Spleen (tissue), 11 donors: ENCODE results near the gene TOMM40L. TPM values are rescaled to one million over a fixed set of nuclear protein-coding genes. Genes with fewer than 3 reads are reported as not detected.

ENCODE experiments used
- DNase-seq: peaks from one replicate; pipeline ENCODE4 v3.0.0-alpha.2; 2020
- H3K27ac ChIP-seq, 8 donors: fragments of 200-600 bp; sonication (generic) in 7 of 8; 1 replicate in 4 of 8; 2 replicates in 4 of 8; pipeline versions ENCODE4 v1.5.0 to v1.8.0; 2016 to 2021; ENCODE audit warnings: inconsistent platforms in 4 of 8, mild to moderate bottlenecking in 4 of 8, moderate library complexity in 1 of 8
- H3K27me3 ChIP-seq, 7 donors: fragments of 200-600 bp; sonication (generic) in 6 of 7; replicated peaks in 1 of 7; 1 replicate in 4 of 7; 2 replicates in 3 of 7; pipeline versions ENCODE4 v1.5.0 to v1.8.0; 2016 to 2021; ENCODE audit warnings: inconsistent platforms in 3 of 7, mild to moderate bottlenecking in 1 of 7
- H3K36me3 ChIP-seq, 6 donors: fragments of 200-600 bp; sonication (generic) in 5 of 6; 1 replicate in 4 of 6; 2 replicates in 2 of 6; pipeline versions ENCODE4 v1.5.0 to v1.8.0; 2016 to 2021; ENCODE audit warnings: inconsistent platforms in 2 of 6
- H3K4me1 ChIP-seq, 6 donors: fragments of 200-600 bp; sonication (generic) in 5 of 6; 1 replicate in 3 of 6; 2 replicates in 3 of 6; pipeline versions ENCODE4 v1.5.0 to v1.8.0; 2016 to 2021; ENCODE audit warnings: inconsistent platforms in 3 of 6
- H3K4me3 ChIP-seq, 8 donors: fragments of 200-600 bp; sonication (generic) in 7 of 8; 1 replicate in 4 of 8; 2 replicates in 4 of 8; pipeline versions ENCODE4 v1.5.0 to v1.8.0; 2016 to 2021; ENCODE audit warnings: inconsistent platforms in 4 of 8, mild to moderate bottlenecking in 4 of 8, moderate library complexity in 2 of 8
- H3K9me3 ChIP-seq, 8 donors: fragments of 200-600 bp; sonication (generic) in 7 of 8; 1 replicate in 4 of 8; 2 replicates in 4 of 8; pipeline versions ENCODE4 v1.5.0 to v1.8.0; 2016 to 2021; ENCODE audit warnings: inconsistent platforms in 4 of 8
- CTCF ChIP-seq, 11 experiments: fragments of 200-600 bp in 7 of 11; fragments of 450-650 bp in 4 of 11; sonication (generic) in 4 of 11; IDR thresholded peaks in 8 of 11; conservative IDR thresholded peaks in 3 of 11; 1 replicate in 7 of 11; 2 replicates in 4 of 11; pipeline versions ENCODE4 v1.4.0 to v1.8.0; 2016 to 2021; ENCODE audit warnings: antibody characterized with exemption in 11 of 11, inconsistent platforms in 4 of 11, mild to moderate bottlenecking in 1 of 11
- POLR2A ChIP-seq, 3 donors: fragments of 450-650 bp; IDR thresholded peaks; one replicate each; pipeline ENCODE4 v1.5.1; 2017; ENCODE audit warnings: antibody characterized with exemption in 3 of 3, mild to moderate bottlenecking in 1 of 3
- POLR2AphosphoS5 ChIP-seq, 3 donors: sonication (generic); formaldehyde crosslinking; IDR thresholded peaks; one replicate each; pipeline ENCODE4 v1.5.1; 2017; ENCODE audit warnings: antibody characterized with exemption in 3 of 3
- WGBS, 5 donors: extraction: QIAGEN DNeasy Blood & Tissue Kit in 3 of 5; methylation state at CpG; one replicate each; pipeline versions ENCODE4 v1.1.5 to v1.1.7; 2013 to 2018; 5-methylcytosine and 5-hydroxymethylcytosine counted together
- intact Hi-C: fragments of 100-400 bp; cut with DNase I; formaldehyde crosslinking; loops from one replicate; pipeline ENCODE4 v1.15.0; 2023; ENCODE audit warnings: low total_unique reads
- polyA plus RNA-seq, 3 donors: library from polyadenylated mRNA; stranded (reverse); fragments of 200-250 nt; gene quantifications; one replicate each; pipeline ENCODE4 v1.2.1, GENCODE V29; 2013
- total RNA-seq, 7 donors: library from RNA; depleted of rRNA in 3 of 7; stranded (reverse); fragments of >200 nt in 3 of 7; fragmentation: NEBNext Ultra II Directional in 4 of 7; extraction: Animal tissue kit (Norgen Biotek cat#: 25700) in 4 of 7; gene quantifications; one replicate each; pipeline versions ENCODE4 v1.1.0 to v1.2.1, GENCODE V29; 2016 to 2021
- donor health status: healthy with polysubstance abuse.
- donor health status: DM: no; HTN: no; CAD: no; lungs with moderate emphysema.
- donor health status: DM: no; HTN: no; CAD: no.
- donor health status: Bipolar disorder and iron deficiency.
- donor health status: healthy.
- donor health status: DM: no; HTN: no; CAD: no.
- donor health status: DM: yes; HTN: yes; CAD: no.

TOMM40L gene
- total and polyA plus RNA-seq, 10 donors: 6.2 to 15.3 (median 9.5) TPM

GRCh38 chr1:161225178-161225533, 704 bp upstream of the TOMM40L start:
- peaks cover 22 to 42% (median 30%) of the 10 kb centered on the region in 6 donors for H3K4me1 ChIP-seq
- 73 to 85% (median 79%) methylated on average over 7 of the region's 7 CpGs for WGBS, 5 donors
- H3K36me3 ChIP-seq: peaks cover 0 to 27% (median 16%) of the 10 kb centered on the region in 6 donors
- H3K9me3 ChIP-seq: no peaks in the 10 kb centered on the region
- H3K27me3 ChIP-seq: peaks cover 0 to 20% (median 0%) of the 10 kb centered on the region in 7 donors
- peak overlapping the region in 2 of 8 donors; percentile 30 to 69 for H3K4me3 ChIP-seq
- H3K27ac ChIP-seq: peak overlapping the region; percentile 50 to 85 (median 71)
- intact Hi-C loops: loop anchor here (5.0 kb wide), 2 partner anchors 72 to 147 kb away; no protein-coding TSS in a partner anchor
- DNase-seq: peak; percentile 55
- TF ChIP-seq CTCF (IDR thresholded peaks at IDR 0.05 in 8 of 11, conservative IDR thresholded peaks at IDR 0.05 in 3 of 11) (no peak), POLR2AphosphoS5 (IDR thresholded peaks at IDR 0.05) (no peak), POLR2A (IDR thresholded peaks at IDR 0.05) (no peak)

- Histone ChIP-seq H3K4me1 (peaks cover 22 to 42% (median 30%) of the 10 kb centered on the region in 6 donors), H3K4me3 (peak overlapping the region; percentile 42 to 93 (median 68)), H3K27ac (peak overlapping the region in 5 of 8 donors; percentile 69 to 85 (median 79)), H3K9me3 (no peaks in the 10 kb centered on the region), H3K27me3 (peaks cover 0 to 15% (median 0%) of the 10 kb centered on the region in 7 donors), H3K36me3 (peaks cover 0 to 34% (median 18%) of the 10 kb centered on the region in 6 donors)
- intact Hi-C loops: loop anchor here (5.0 kb wide), 2 partner anchors 71 to 146 kb away; no protein-coding TSS in a partner anchor
- peak in 1 of 11 experiments; percentile 3 for TF ChIP-seq CTCF (IDR thresholded peaks at IDR 0.05 in 8 of 11, conservative IDR thresholded peaks at IDR 0.05 in 3 of 11)
- TF ChIP-seq POLR2A (IDR thresholded peaks at IDR 0.05): no peak
- WGBS, 5 donors: 4 to 8% (median 8%) methylated on average over 14 to 15 of the region's 15 CpGs
- DNase-seq: peak; percentile 79
Measured at GRCh38 chr1:161226320-161226711, 456 bp downstream of the TOMM40L start.

- DNase-seq: no peak
- peaks cover 22 to 42% (median 30%) of the 10 kb centered on the region in 6 donors for H3K4me1 ChIP-seq
- peak overlapping the region in 7 of 8 donors; percentile 42 to 93 (median 69) for H3K4me3 ChIP-seq
- H3K27me3 ChIP-seq: peaks cover 0 to 11% (median 0%) of the 10 kb centered on the region in 7 donors
- no peak for TF ChIP-seq CTCF (IDR thresholded peaks at IDR 0.05 in 8 of 11, conservative IDR thresholded peaks at IDR 0.05 in 3 of 11)
- TF ChIP-seq POLR2A (IDR thresholded peaks at IDR 0.05): no peak
- TF ChIP-seq POLR2AphosphoS5 (IDR thresholded peaks at IDR 0.05): no peak
- peak overlapping the region in 3 of 8 donors; percentile 79 to 85 (median 81) for H3K27ac ChIP-seq
- intact Hi-C loops: loop anchor here (5.0 kb wide), 2 partner anchors 71 to 146 kb away; no protein-coding TSS in a partner anchor
- no peaks in the 10 kb centered on the region for H3K9me3 ChIP-seq
- H3K36me3 ChIP-seq: peaks cover 0 to 34% (median 18%) of the 10 kb centered on the region in 6 donors
- WGBS, 5 donors: 52 to 64% (median 59%) methylated on average over 3 of the region's 3 CpGs
Measured at GRCh38 chr1:161226759-161227158, 899 bp downstream of the TOMM40L start.

GRCh38 chr1:161227196-161227871, 1.5 kb downstream of the TOMM40L start:
- peak; percentile 94 for DNase-seq
- 34 to 45% (median 38%) methylated on average over 8 to 11 of the region's 11 CpGs for WGBS, 5 donors
- H3K4me1 ChIP-seq: peaks cover 22 to 42% (median 30%) of the 10 kb centered on the region in 6 donors
- H3K27ac ChIP-seq: peak overlapping the region in 5 of 8 donors; percentile 30 to 85 (median 79)
- TF ChIP-seq POLR2A (IDR thresholded peaks at IDR 0.05) (no peak), CTCF (IDR thresholded peaks at IDR 0.05 in 8 of 11, conservative IDR thresholded peaks at IDR 0.05 in 3 of 11) (peak; percentile 62 to 94 (median 91)), POLR2AphosphoS5 (IDR thresholded peaks at IDR 0.05) (peak in 2 of 3 donors; percentile 20 to 45)
- no peaks in the 10 kb centered on the region for H3K9me3 ChIP-seq
- H3K4me3 ChIP-seq: peak overlapping the region in 7 of 8 donors; percentile 11 to 93 (median 31)
- H3K27me3 ChIP-seq: peaks cover 0 to 9% (median 0%) of the 10 kb centered on the region in 7 donors
- H3K36me3 ChIP-seq: peaks cover 0 to 34% (median 18%) of the 10 kb centered on the region in 6 donors
- intact Hi-C loops: loop anchor here (5.0 kb wide), 2 partner anchors 70 to 145 kb away; no protein-coding TSS in a partner anchor
